HG03457 (cell line): ENCODE results near the gene RPRD1B.
"Not testable (repeated sequence)": the region's sequence is repeated elsewhere in the genome, so short reads cannot be mapped to it uniquely, and the experiment has no call there.

Experiments used
- ATAC-seq: cut with Tn5 transposase; IDR thresholded peaks from one replicate; pipeline ENCODE4 v1.9.1; 2021; ENCODE audit warnings: moderate number of reproducible peaks; ENCODE audit not compliant: unreplicated experiment

Gene RPRD1B

GRCh38 chr20:38001173-38001875 is 32.2 kb upstream of the RPRD1B start:
- ATAC-seq: no peak

GRCh38 chr20:38001981-38002380 is 31.6 kb upstream of the RPRD1B start:
- ATAC-seq: no peak

GRCh38 chr20:38002422-38002821 is 31.1 kb upstream of the RPRD1B start:
- no peak for ATAC-seq

GRCh38 chr20:38004416-38004815 is 29.1 kb upstream of the RPRD1B start:
- no peak for ATAC-seq

GRCh38 chr20:38005903-38006302 is 27.6 kb upstream of the RPRD1B start:
- no peak for ATAC-seq

- ATAC-seq: no peak
These were observed 26.0 kb upstream of the RPRD1B start for GRCh38 chr20:38007526-38007925.

- ATAC-seq: no peak
These were observed 25.2 kb upstream of the RPRD1B start for GRCh38 chr20:38008233-38008944.

- ATAC-seq: not testable (repeated sequence)
These were observed 24.1 kb upstream of the RPRD1B start for GRCh38 chr20:38009416-38009815.

- no peak for ATAC-seq
These were observed 21.9 kb upstream of the RPRD1B start for GRCh38 chr20:38011696-38012095.

- ATAC-seq: no peak
These were observed 21.2 kb upstream of the RPRD1B start for GRCh38 chr20:38012332-38012731.

GRCh38 chr20:38013887-38014286 is 19.7 kb upstream of the RPRD1B start:
- ATAC-seq: no peak

GRCh38 chr20:38017959-38018358 is 15.6 kb upstream of the RPRD1B start:
- no peak for ATAC-seq

- no peak for ATAC-seq
These were observed 15.2 kb upstream of the RPRD1B start for GRCh38 chr20:38018385-38018784.

GRCh38 chr20:38021087-38021772 is 12.3 kb upstream of the RPRD1B start:
- ATAC-seq: no peak

- ATAC-seq: no peak
These were observed 10.2 kb upstream of the RPRD1B start for GRCh38 chr20:38023181-38024001.

GRCh38 chr20:38024496-38024895 is 9.1 kb upstream of the RPRD1B start:
- no peak for ATAC-seq

- ATAC-seq: no peak
These were observed 4.1 kb upstream of the RPRD1B start for GRCh38 chr20:38029453-38029852.

GRCh38 chr20:38031957-38032356 is 1.6 kb upstream of the RPRD1B start:
- ATAC-seq: no peak

- ATAC-seq: peak; percentile 16
These were observed 789 bp upstream of the RPRD1B start for GRCh38 chr20:38032585-38033329.

GRCh38 chr20:38034108-38034649 is 633 bp downstream of the RPRD1B start:
- ATAC-seq: no peak
